ENCODE results near the gene MED16. TPM values are rescaled to one million over a fixed set of nuclear protein-coding genes. Genes with fewer than 3 reads are reported as not detected.

Gene MED16
- total RNA-seq, 2 experiments from 2014 or later = 62.2 to 64.0 TPM

DNA sequence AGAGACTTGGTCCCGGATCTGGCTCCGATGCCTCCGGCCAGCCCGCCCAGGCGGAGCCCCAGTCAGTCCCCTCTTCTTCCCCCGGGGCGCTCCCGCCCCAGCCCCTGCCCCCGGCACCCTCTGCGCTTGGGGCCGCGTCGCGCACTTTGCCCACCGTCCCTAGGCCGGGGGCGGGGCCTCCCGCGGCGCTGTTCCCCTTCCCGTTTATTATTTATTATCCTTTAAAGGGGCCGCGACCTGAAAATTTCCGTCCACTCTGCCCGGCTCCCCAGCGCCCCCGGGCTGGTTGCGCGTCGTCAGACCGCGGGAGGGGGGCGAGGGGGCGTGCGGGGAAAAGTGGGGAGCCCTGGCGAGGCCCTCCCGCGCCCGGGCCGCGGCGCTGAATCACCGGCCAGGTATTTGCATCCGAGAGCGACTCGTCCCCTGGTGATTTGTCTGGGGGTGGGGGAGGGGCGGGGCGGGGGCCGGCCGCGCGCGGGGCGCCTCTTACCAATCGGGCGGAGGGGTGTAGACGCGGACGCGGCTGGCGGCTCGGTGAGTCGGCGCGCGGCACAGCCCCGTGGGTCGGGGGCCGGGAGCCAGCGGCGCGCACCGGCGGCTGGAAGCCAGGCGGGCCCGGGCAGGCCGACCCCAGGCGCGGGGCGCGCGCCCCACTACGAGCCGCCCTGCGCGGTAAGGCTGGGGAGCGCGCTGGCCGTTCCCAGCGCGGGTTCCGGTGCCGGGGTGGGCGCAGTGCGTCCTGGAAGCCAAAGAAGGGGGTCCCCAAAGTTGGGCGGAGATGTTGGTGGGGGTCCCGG is 32.7 kb upstream of the MED16 start, which contains the start of gene ARID3A:
Gene ARID3A (plus strand): TSS at position 510 of the 797 bp plus-strand sequence. CDS start 3,494 bp downstream, outside the sequence.
- H3K9me3 Mint-ChIP-seq = no peaks in the 10 kb centered on the region
- peaks cover 18% of the 10 kb centered on the region for H3K4me1 Mint-ChIP-seq
- peaks cover 6% of the 10 kb centered on the region for H3K36me3 Mint-ChIP-seq (ENCODE audit: low read depth)
- ChIA-PET POLR2A (interaction anchor here (1.1 to 1.2 kb wide), 3 partner anchors 56 to 59 kb away, joined by 3 to 6 read pairs (median 4); partner anchors contain the start of gene WDR18), CTCF (interaction anchor here (0.9 to 5.9 kb wide), 2 partner anchors 57 to 62 kb away, joined by 3 to 96 read pairs; partner anchors contain the start of gene WDR18)
- H3K27me3 Mint-ChIP-seq = peaks cover 3% of the 10 kb centered on the region
- H3K4me3 Mint-ChIP-seq = peak within 1 kb of the TSS; percentile 78
- DNase-seq = peak; percentile 80
- H3K27ac Mint-ChIP-seq = peak within 1 kb of the TSS; percentile 73

DNA sequence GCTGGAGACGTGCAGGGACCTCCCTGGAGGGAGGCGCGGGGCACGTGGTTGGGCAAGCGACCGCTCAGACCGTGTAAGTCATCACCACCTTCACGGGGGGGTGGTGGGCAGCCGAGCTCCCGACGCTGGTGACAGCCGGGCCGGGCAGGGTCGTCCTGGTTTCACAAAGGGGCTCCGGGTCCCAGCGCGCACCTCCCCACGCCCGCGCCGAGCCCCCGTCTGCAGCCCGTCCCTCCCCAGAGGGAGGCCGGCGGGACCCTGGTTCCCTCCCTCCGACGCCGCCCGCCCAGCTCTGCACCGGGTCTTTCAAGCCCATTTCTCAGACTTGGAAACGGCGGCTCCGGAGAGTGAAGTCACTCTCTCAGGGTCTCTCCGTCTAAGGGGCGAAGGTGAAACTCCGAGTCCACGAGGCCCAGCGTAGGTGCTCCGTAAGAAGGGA is 32.1 kb upstream of the MED16 start:
- no peak for DNase-seq
- H3K27ac Mint-ChIP-seq = peak overlapping the region; percentile 73
- no peaks in the 10 kb centered on the region for H3K9me3 Mint-ChIP-seq
- H3K4me1 Mint-ChIP-seq = peaks cover 20% of the 10 kb centered on the region
- ChIA-PET CTCF (interaction anchor here (0.9 to 5.9 kb wide), 2 partner anchors 57 to 62 kb away, joined by 3 to 96 read pairs; partner anchors contain the start of gene WDR18), POLR2A (interaction anchor here (0.7 to 1.2 kb wide), 5 partner anchors 56 to 206 kb away, joined by 3 to 6 read pairs (median 4); partner anchors contain the start of gene WDR18)
- peak overlapping the region; percentile 75 for H3K4me3 Mint-ChIP-seq
- peaks cover 3% of the 10 kb centered on the region for H3K27me3 Mint-ChIP-seq
- peaks cover 4% of the 10 kb centered on the region for H3K36me3 Mint-ChIP-seq (ENCODE audit: low read depth)

DNA sequence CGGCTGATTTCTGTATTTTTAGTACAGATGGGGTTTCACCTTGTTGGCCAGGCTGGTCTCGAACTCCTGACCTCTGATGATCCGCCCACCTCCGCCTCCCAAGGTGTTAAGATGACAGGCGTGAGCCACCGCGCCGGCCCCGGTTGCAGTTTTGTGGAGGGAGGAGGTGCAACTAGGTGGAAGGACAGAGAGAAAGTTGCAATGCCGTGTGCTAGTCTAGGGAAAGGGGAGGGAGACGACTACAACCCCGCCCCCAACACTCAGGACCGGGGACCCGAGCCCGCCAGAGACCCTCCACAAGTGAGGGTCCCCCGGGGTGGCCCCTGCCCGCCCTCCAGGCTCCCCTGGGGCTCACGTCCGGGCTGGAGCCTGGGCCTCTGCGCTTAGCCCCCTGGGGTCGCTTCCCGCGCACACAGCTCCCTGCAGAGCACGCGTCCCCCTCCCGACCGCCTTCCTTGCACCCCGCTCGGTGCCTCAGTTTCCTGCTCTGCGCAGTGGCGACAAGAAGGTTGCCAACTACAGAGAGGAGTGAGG is 31.6 kb upstream of the MED16 start:
- peaks cover 20% of the 10 kb centered on the region for H3K4me1 Mint-ChIP-seq
- H3K36me3 Mint-ChIP-seq (ENCODE audit: low read depth) = no peaks in the 10 kb centered on the region
- H3K27me3 Mint-ChIP-seq = peaks cover 3% of the 10 kb centered on the region
- no peaks in the 10 kb centered on the region for H3K9me3 Mint-ChIP-seq
- POLR2A ChIA-PET = interaction anchor here (0.7 to 1.5 kb wide), 6 partner anchors 57 to 206 kb away, joined by 3 to 6 read pairs (median 4); partner anchors contain the start of genes ARHGAP45 and WDR18
- CTCF ChIA-PET = interaction anchor here (0.9 to 5.9 kb wide), 2 partner anchors 58 to 61 kb away, joined by 3 to 96 read pairs; partner anchors contain the start of gene WDR18
- DNase-seq = peak; percentile 48
- peak overlapping the region; percentile 67 for H3K27ac Mint-ChIP-seq
- H3K4me3 Mint-ChIP-seq = peak overlapping the region; percentile 75

DNA sequence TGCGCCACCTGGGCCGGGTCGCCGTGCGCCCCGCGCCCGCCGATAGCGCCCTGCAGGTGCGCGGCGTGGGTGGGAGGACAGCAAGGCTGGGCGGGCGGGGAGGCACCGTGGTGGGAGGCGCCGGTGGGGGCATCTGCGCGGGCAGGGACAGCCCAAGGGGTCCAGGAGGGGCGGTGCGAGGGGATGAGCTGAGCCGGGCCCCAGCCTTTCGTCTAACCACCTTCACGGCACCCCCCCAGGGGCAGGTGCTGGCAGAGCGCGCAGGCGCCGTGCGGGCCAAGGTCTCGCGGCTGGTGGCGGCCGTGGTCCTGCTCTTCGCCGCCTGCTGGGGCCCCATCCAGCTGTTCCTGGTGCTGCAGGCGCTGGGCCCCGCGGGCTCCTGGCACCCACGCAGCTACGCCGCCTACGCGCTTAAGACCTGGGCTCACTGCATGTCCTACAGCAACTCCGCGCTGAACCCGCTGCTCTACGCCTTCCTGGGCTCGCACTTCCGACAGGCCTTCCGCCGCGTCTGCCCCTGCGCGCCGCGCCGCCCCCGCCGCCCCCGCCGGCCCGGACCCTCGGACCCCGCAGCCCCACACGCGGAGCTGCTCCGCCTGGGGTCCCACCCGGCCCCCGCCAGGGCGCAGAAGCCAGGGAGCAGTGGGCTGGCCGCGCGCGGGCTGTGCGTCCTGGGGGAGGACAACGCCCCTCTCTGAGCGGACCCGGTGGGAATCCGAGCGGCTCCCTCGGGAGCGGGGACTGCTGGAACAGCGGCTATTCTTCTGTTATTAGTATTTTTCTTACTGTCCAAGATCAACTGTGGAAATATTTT is 27.3 kb upstream of the MED16 start:
- no peaks in the 10 kb centered on the region for H3K9me3 Mint-ChIP-seq
- CTCF ChIA-PET = interaction anchor here (0.7 to 5.9 kb wide), 5 partner anchors 27 to 64 kb away, joined by 3 to 96 read pairs (median 5); partner anchors contain the start of genes RNU6-9 and WDR18
- peaks cover 31% of the 10 kb centered on the region for H3K4me1 Mint-ChIP-seq
- DNase-seq = peak; percentile 56
- peak overlapping the region; percentile 65 for H3K27ac Mint-ChIP-seq
- no peaks in the 10 kb centered on the region for H3K36me3 Mint-ChIP-seq (ENCODE audit: low read depth)
- peak overlapping the region; percentile 73 for H3K4me3 Mint-ChIP-seq
- POLR2A ChIA-PET = interaction anchor here (0.7 to 2.2 kb wide), 8 partner anchors 11 to 64 kb away, joined by 3 to 17 read pairs (median 4); partner anchors contain the start of genes CFD, MED16, RNU6-9 and WDR18
- peaks cover 8% of the 10 kb centered on the region for H3K27me3 Mint-ChIP-seq

DNA sequence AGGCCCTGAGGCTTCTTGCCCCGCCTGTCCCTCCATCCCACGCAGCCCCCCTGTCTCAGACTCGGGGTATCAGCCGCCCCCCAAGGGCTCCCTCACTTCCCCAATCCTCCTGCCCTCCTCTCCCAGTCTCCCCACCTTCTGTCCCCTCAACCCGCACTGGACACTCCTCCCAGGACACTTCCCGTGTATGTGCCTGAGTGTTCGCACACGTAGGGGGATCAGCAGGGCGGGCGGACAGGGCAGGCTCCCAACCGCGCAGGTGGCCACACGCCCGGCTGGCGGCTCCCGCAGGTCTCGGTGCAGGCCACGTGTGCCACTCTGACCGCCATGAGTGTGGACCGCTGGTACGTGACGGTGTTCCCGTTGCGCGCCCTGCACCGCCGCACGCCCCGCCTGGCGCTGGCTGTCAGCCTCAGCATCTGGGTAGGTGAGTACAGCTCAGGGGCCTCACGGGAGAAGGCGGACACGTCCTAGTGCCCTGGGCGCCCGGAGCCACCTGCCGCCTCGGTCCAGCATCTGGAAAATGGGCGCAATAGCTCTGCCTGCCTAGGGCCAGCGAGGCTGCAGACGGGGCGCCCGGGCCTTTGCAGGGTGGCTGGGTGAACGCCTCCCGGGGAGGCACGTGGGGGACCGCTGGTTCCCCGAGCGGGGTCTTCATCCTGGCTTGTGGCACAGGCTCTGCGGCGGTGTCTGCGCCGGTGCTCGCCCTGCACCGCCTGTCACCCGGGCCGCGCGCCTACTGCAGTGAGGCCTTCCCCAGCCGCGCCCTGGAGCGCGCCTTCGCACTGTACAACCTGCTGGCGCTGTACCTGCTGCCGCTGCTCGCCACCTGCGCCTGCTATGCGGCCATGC is 26.4 kb upstream of the MED16 start:
- H3K4me3 Mint-ChIP-seq = peak overlapping the region; percentile 32
- no peaks in the 10 kb centered on the region for H3K9me3 Mint-ChIP-seq
- DNase-seq = peak; percentile 39
- H3K27me3 Mint-ChIP-seq = peaks cover 10% of the 10 kb centered on the region
- H3K27ac Mint-ChIP-seq = no peak overlapping the region
- H3K36me3 Mint-ChIP-seq (ENCODE audit: low read depth) = no peaks in the 10 kb centered on the region
- ChIA-PET CTCF (interaction anchor here (0.7 to 5.9 kb wide), 5 partner anchors 26 to 63 kb away, joined by 3 to 96 read pairs (median 5); partner anchors contain the start of genes RNU6-9 and WDR18), POLR2A (interaction anchor here (0.7 to 2.2 kb wide), 7 partner anchors 10 to 65 kb away, joined by 3 to 17 read pairs (median 4); partner anchors contain the start of genes MED16, RNU6-9 and WDR18)
- H3K4me1 Mint-ChIP-seq = peaks cover 30% of the 10 kb centered on the region

DNA sequence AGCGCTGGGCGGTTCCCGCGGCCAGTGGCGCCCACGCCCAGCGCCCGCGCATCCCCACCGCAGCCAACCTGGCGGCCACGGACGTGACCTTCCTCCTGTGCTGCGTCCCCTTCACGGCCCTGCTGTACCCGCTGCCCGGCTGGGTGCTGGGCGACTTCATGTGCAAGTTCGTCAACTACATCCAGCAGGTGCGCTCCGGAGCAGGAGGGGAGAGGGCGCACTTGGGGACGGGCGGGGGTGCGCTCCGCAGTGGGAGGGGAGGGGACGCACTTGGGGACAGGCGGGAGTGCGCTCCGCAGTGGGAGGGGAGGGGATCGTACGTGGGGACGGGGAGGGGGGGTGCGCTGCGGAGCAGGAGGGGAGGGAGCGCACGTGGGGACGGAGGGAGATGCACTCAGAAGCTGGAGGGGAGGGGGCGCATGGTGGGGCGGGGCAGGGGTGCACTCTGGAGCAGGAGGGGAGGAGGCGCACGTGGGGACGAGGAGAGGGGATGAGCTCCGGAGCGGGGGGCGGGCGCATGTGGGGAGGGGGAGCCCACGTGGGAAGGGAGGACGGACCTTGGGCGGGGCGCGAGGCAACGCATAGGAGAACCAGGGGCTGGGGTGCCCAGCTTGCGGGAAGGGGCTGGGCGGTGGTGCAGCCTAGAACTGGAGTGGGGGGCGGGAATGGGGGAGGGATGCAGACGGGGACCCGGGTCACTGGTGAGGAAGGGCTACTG is 25.7 kb upstream of the MED16 start:
- CTCF ChIA-PET = interaction anchor here (2.0 to 4.6 kb wide), 2 partner anchors 55 to 62 kb away, joined by 5 to 37 read pairs; no protein-coding TSS in a partner anchor
- no peaks in the 10 kb centered on the region for H3K36me3 Mint-ChIP-seq (ENCODE audit: low read depth)
- peak; percentile 32 for DNase-seq
- no peaks in the 10 kb centered on the region for H3K9me3 Mint-ChIP-seq
- H3K4me1 Mint-ChIP-seq = peaks cover 27% of the 10 kb centered on the region
- H3K27ac Mint-ChIP-seq = no peak overlapping the region
- peaks cover 10% of the 10 kb centered on the region for H3K27me3 Mint-ChIP-seq
- H3K4me3 Mint-ChIP-seq = no peak overlapping the region
- POLR2A ChIA-PET = interaction anchor here (0.7 to 2.2 kb wide), 5 partner anchors 10 to 56 kb away, joined by 3 to 17 read pairs (median 6); no protein-coding TSS in a partner anchor

DNA sequence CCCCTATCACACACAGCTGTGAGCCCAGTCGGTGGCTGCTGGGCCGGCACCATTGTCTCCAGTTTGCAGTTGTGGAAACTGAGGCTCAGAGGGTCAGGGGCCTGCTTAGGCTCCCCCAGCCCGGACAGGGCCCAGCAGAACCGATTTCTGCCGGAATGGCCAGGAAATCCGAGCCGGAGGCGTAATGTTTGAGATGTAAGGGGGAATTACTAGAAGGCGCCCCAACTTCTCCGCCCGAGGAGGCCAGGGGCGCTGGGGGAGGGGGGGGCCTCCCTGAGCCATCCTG is 25.1 kb upstream of the MED16 start:
- POLR2A ChIA-PET = interaction anchor here (0.7 to 1.3 kb wide), 2 partner anchors 9 to 55 kb away, joined by 3 to 4 read pairs; no protein-coding TSS in a partner anchor
- no peaks in the 10 kb centered on the region for H3K9me3 Mint-ChIP-seq
- H3K36me3 Mint-ChIP-seq (ENCODE audit: low read depth) = no peaks in the 10 kb centered on the region
- CTCF ChIA-PET = interaction anchor here (4.6 kb wide), 1 partner anchor 54 kb away, joined by 37 read pairs; no protein-coding TSS in a partner anchor
- peaks cover 25% of the 10 kb centered on the region for H3K4me1 Mint-ChIP-seq
- H3K27ac Mint-ChIP-seq = no peak overlapping the region
- no peak for DNase-seq
- H3K4me3 Mint-ChIP-seq = peak overlapping the region; percentile 62
- H3K27me3 Mint-ChIP-seq = peaks cover 10% of the 10 kb centered on the region

DNA sequence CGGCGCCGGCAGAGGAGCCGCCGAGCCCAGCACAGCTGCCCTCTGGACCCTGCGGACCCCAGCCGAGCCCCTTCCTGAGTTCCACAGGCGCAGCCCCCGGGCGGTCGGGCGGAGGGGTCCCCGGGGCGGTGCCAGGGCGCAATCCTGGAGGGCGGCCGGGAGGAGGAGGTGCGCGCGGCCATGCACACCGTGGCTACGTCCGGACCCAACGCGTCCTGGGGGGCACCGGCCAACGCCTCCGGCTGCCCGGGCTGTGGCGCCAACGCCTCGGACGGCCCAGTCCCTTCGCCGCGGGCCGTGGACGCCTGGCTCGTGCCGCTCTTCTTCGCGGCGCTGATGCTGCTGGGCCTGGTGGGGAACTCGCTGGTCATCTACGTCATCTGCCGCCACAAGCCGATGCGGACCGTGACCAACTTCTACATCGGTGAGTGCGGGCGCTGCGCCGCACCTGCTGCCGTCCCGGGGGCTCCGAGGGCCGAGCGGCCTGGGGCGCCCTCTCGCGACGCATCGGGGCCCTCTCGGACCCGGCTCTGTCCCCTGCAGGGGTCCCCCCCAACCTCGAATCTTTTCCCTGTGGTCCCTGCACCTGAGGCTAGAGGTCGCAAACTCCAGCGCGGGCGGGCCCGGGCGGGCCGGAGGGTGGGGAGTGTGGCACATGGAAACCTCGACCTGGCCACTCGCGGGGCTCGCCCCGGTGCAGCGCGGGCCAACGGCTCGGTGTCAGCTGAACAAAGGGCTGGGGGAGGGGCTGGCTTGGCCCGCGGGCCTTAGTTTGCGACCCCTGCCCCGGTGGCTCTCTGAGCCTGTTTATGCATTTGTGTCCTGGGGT is 24.6 kb upstream of the MED16 start, which contains the start of gene KISS1R:
Gene KISS1R (plus strand): TSS at position 11 of the 829 bp plus-strand sequence. CDS start 170 bp downstream, at position 181.
- Mint-ChIP-seq H3K9me3 (no peaks in the 10 kb centered on the region), H3K36me3 (ENCODE audit: low read depth) (no peaks in the 10 kb centered on the region), H3K4me3 (peak within 1 kb of the TSS; percentile 62), H3K4me1 (peaks cover 25% of the 10 kb centered on the region), H3K27me3 (peaks cover 10% of the 10 kb centered on the region), H3K27ac (no peak within 1 kb of the TSS)
- peak; percentile 49 for DNase-seq
- ChIA-PET POLR2A (interaction anchor here (0.7 to 1.3 kb wide), 2 partner anchors 9 to 55 kb away, joined by 3 to 4 read pairs; no protein-coding TSS in a partner anchor), CTCF (interaction anchor here (4.3 to 4.6 kb wide), 2 partner anchors 54 kb away, joined by 35 to 37 read pairs; no protein-coding TSS in a partner anchor)

DNA sequence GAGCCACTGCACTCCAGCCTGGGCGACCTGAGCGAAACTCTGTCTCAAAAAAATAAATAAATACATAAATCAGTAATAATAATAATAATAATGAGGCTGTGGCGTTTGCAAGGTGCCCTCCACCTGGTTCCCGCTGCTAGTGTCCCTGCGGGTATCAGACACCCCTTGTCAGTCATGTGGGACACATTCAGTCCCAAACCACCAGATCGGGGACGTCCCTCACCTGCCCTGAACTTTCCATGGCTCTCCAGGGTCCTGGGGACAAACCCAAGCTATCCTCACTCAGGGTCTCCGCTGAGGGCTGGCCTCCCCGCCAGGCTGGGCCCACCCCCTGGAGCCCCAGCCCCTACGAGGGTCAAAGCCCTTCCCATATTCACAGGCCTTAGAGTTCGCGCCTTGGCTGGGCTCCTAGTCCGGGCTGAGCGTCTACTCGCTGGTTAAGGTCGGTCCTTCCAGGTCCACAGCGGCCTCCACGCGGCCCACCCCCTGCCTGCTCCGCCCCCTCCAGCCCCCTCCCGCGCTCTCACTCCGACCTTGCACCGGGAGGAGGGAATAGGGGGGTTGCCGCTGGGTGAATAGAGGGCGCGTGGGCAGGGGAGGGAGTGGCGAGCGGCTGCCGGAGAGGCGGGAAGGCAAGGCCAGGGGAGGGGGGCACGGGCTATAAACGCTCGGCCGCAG is 23.8 kb upstream of the MED16 start:
- POLR2A ChIA-PET = no interaction called here
- Mint-ChIP-seq H3K4me1 (peaks cover 23% of the 10 kb centered on the region), H3K27me3 (peaks cover 7% of the 10 kb centered on the region), H3K27ac (no peak overlapping the region), H3K36me3 (ENCODE audit: low read depth) (no peaks in the 10 kb centered on the region), H3K4me3 (no peak overlapping the region), H3K9me3 (no peaks in the 10 kb centered on the region)
- CTCF ChIA-PET = interaction anchor here (1.2 to 4.3 kb wide), 2 partner anchors 53 to 67 kb away, joined by 3 to 35 read pairs; partner anchors contain the start of gene WDR18
- DNase-seq = no peak

Measured in activated CD4-positive, alpha-beta memory T cell treated with anti-CD3 and anti-CD28 coated beads, Interleukin-2, amount 10 ng/mL, durations not matched to agents 7 days and 5 days (primary cell).